Lung microvascular endothelial cell (primary cell): ENCODE data around the gene INPP4A. TPM values are rescaled to one million over a fixed set of nuclear protein-coding genes. Genes with fewer than 3 reads are reported as not detected.
"Not testable (repeated sequence)": the region's sequence is repeated elsewhere in the genome, so short reads cannot be mapped to it uniquely, and the experiment has no call there.

ENCODE experiments used
- DNase-seq, 2 donors: peaks; one replicate each; pipeline versions ENCODE4 v3.0.0 to v3.0.0-alpha.2; 2010; ENCODE audit warnings: low read depth in 2 of 2
- total RNA-seq: library from RNA; depleted of rRNA; stranded (reverse); fragments of >200 nt; gene quantifications from 2 replicates; pipeline ENCODE4 v1.2.1, GENCODE V29; 2014

INPP4A gene
- 14.2 and 18.5 TPM in 2 replicates for total RNA-seq

DNA sequence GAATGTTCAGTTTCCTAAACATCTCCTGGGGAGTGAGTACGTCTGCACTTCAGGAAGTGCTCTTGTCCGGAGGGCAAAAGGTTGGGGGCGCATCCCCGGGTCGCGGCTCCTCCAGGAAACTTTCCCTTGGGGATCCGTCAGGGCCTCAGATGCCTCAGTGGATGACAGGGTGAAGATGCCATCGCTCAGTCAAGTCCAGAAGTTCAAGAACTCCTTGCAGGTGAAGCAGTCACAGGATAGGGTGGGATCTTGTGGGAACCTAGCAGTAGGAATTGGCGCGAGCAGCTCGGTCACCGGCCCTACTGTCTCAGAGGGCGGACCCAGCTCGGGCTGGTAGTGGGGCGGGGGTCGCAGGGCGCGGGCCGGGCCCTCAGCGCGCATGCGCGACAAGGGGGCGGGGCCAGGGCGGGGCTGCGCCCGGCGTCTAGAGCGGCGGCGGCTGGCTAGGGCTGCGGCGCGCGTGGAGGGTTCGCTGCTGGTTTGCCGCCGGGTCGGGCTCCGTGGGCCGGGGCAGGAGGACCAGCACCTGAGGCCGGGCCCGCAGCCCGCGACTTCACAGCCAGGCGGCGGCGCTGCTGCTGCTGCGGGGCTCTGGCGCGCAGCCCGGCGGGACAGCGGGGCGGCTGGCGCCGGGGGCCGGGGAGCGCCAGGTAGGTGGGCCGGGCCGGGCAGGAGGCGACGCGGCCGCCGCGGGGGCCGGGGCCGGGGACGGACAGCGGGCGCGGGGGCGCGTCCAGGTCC is at the start of gene INPP4A:
INPP4A (plus strand) TSS at position 423 of the 741 bp plus-strand sequence. CDS start 75,191 bp downstream, outside the sequence.
- DNase-seq: peak; percentile 72 to 84

DNA sequence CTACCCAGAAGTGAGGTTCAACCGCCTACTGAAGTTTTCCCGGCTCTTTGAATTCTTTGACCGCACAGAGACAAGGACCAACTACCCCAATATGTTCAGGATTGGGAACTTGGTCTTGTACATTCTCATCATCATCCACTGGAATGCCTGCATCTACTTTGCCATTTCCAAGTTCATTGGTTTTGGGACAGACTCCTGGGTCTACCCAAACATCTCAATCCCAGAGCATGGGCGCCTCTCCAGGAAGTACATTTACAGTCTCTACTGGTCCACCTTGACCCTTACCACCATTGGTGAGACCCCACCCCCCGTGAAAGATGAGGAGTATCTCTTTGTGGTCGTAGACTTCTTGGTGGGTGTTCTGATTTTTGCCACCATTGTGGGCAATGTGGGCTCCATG is 48.7 kb upstream of the INPP4A start:
- DNase-seq: no peak

DNA sequence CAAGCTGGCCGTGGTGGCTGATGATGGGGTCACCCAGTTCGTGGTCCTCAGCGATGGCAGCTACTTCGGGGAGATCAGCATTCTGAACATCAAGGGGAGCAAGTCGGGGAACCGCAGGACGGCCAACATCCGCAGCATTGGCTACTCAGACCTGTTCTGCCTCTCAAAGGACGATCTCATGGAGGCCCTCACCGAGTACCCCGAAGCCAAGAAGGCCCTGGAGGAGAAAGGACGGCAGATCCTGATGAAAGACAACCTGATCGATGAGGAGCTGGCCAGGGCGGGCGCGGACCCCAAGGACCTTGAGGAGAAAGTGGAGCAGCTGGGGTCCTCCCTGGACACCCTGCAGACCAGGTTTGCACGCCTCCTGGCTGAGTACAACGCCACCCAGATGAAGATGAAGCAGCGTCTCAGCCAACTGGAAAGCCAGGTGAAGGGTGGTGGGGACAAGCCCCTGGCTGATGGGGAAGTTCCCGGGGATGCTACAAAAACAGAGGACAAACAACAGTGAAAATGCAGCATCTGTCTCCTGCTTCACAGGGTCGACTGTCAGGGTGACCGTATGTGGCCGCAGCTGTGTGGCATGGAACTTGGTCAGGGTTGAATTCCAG is 47.8 kb upstream of the INPP4A start:
- no peak for DNase-seq

DNA sequence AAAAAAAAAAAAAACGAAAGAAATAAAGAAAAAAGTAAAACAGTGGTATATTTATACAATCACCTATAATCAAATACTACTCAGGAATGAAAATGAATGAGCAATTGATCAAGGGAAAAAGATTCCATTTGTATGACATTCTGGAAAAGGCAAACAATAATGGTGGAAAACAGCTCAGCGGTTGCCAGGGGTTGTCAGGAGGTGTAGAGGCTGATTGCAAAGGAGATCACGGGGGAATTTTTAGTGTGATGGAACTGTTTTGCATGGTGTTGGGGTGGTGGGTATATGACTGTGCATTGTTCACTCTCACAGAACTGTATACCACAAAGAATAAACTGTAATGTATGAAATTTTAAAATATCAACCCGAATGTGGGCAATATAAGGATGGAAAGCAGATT is 45.5 kb upstream of the INPP4A start:
- DNase-seq: no peak

DNA sequence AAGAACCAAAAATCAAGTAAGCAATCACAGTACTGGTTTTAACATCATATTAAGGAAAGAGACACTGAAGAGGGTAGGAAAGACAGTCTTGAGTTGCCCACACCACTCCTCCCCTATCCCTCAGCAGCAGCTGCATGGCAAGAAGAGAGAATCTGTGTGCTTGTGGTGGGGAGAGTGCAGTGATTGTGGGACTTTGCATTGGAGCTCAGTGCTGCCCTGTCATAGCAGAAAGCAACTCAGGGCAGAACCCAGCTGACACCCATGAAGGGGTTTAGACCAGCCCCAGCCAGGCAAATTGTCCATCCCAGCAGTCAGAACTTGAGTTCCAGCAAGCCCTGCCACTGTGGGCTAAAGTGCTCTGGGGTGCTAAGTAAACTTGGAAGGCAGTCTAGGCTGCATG is 40.8 kb upstream of the INPP4A start:
- no peak for DNase-seq

DNA sequence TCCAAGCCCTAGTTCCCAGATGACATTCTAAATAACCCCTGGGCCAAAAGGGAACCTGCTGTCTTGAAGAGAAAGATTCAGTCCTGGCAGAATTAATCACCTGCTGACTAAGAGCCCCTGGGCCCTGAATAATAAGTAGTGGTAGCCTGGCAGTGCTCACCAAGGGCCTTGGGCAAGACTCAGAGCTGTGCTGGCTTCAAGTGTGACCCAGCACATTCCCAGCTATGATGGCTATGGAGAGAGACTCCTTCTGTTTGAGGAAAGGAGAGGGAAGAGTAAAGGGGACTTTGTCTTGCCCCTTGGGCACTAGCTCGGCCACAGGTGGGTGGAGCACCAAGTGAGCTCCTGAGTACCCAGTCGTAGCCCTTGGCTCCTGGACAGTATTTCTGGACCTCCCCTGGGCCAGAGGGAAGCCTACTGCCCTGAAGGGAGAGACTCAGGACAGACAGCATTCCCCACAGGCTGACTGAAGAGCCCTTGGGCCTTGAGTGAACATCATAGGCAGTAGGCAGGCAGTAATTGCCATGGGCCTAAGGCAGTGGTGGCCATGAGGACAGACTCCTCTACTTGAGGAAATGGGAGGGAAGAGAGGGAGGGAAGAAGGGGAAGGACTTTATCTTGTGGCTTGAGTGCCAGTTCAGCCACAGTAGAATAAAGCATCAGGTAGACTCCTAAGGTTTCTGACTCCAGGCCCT is 40.0 kb upstream of the INPP4A start:
- no peak for DNase-seq

DNA sequence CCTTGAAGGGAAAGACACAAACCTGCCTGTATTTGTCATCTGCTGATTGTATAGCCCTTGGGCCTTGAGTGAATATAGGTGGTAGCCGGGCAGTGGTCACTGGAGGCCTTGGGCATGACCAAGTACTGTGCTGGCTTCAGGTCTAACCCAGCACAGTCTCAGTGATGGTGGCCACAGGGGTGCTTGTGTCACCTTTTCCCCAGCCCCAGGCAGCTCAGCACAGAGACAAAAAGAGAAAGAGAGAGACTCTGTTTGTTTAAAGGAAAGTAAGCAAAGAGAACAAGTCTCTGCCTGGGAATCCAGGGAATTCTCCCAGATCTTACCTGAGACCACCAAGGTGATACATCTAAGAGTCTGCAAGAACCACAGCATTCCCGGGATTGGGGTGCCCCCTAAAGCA is 39.4 kb upstream of the INPP4A start:
- no peak for DNase-seq

DNA sequence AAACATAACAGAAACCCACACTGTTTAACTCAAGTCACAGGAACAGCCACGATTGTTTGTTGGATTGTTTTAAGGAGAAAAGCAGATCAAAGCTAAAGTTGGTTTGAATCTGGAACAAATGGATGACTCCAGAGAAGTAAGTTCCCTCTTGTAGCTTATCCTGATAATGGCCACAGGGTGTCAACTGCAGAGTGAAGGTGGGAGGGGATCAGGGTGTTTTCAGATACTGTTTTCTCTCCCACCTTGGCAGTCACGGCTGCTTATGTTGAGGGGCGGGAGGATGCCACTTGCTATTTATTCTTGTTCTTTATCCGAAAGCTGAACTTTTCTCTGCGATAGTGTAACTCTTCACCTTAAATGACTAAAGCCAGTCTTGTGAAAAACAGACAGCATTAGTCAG is 36.5 kb upstream of the INPP4A start:
- no peak for DNase-seq

DNA sequence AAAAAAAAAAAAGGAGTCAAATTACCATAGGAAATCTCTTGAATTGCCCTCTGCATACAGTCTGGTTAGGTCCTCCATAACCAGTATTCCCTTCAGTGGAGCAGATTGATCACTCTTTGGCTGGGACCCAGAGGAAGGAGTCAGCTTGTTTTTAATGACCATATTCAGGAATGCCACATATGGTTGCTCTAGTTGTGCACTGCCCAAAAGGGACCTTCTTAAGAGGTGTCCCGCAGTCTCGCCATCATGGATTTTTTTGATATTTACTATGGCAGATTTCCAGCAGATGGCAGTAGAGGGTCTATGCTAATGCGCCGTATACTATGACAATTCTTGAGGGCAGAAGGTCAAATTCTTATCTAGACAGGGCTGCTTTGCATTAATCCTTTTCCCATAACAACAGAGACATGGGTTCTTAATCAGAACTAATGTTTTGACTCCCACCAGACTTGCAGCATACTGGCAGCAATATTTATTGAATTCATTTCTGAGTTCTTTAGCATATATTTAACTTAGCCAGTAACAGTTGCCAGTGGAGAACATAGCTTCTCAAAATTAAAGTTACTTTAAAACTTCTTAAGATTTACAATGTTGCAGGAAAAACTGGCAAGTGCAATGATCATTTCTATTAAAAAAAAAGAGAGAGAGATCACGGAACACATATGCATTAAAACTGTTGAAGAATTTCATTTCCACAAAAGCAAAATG is 31.8 kb upstream of the INPP4A start:
- peak; percentile 69 to 72 for DNase-seq

DNA sequence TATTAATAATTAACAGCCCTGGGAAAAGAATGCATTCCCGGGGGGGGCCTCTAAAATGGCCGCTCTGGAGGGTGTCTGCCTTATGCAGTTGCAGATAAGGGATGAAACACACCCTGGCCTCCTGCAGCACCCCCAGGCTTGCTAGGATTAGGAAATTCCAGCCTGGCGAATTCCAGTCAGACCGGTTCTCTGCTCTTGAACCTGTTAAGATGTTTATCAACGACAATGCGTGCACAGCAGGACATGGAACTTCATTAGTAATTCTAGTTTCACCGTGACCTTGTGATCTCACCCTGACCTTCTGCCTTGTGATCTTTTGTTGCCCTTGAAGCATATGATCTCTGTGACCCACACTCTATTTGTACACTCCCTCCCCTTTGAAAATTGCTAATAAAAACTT is 30.4 kb upstream of the INPP4A start:
- not testable (repeated sequence) for DNase-seq

DNA sequence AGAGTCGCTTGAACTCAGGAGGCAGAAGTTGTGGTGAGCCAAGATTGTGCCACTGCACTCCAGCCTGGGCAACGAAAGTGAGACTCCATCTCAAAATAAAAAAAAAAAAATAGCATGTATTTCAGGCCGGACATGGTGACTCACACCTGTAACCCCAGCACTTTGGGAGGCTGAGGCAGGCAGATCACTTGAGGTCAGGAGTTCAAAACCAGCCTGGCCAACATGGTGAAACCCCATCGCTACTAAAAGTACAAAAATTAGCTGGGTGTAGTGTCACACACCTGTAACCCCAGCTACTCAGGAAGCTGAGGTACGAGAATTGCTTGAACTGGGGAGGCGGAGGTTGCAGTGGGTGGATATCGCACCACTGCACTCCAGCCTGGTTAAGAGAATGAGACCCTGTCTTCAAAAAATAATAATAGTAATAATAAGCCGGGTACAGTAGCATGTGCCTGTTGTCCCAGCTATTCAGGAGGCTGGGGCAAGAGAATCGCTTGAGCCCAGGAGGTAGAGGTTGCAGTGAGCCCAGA is 28.9 kb upstream of the INPP4A start:
- not testable (repeated sequence) for DNase-seq

DNA sequence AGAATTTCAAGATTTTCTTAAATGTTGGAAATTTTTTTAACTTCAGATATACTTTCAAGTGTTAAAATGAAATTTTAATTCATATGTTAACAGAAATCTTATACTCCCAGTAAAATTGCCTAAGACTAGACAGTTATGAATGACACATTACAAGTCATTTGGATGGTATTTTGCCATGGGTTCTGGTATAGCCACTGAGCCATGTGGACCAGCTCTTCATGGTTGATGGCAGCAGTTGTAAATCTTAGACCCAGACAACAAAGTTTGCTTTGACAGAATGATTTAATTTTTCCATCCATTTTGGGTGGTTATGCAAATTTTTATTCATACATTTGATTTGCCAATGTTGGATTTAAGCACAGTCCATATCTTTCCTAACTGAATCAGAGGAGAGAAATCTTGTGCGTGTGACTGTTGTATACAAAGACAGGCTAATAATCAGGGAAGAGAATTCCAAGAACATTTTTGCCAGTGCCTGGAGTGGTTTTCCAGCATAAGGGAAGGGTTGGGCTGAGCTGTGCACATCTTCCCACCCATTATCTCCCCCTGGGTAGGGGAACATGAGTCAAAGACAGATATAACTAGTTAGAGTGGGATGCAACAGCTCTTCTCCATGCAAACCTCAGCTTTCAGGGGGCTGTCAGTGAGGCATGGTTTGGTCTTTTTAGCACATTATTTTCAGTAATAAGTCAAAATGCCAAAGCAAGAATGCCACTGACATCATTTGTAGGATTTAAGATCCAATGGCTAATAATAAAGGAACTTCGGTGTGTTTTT is 28.1 kb upstream of the INPP4A start:
- DNase-seq: no peak

DNA sequence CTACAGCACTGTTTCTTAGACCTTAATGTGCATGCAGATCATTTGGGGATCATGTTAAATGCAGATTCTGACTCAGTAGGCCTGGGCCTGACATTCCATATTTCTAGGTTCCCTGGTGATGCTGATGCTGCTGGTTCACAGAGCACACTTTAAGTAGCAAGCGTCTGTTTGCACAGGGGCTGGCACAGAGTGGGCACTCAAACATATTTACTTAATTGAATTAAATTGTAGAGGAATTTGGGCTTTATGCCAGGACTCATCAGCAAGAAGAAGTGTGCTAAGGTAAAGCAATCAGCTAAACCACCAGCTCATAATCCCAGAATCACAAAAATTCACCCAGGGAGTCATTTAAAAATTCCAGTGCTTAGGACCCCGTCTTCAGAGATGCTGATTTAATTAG is 25.1 kb upstream of the INPP4A start:
- DNase-seq: no peak

DNA sequence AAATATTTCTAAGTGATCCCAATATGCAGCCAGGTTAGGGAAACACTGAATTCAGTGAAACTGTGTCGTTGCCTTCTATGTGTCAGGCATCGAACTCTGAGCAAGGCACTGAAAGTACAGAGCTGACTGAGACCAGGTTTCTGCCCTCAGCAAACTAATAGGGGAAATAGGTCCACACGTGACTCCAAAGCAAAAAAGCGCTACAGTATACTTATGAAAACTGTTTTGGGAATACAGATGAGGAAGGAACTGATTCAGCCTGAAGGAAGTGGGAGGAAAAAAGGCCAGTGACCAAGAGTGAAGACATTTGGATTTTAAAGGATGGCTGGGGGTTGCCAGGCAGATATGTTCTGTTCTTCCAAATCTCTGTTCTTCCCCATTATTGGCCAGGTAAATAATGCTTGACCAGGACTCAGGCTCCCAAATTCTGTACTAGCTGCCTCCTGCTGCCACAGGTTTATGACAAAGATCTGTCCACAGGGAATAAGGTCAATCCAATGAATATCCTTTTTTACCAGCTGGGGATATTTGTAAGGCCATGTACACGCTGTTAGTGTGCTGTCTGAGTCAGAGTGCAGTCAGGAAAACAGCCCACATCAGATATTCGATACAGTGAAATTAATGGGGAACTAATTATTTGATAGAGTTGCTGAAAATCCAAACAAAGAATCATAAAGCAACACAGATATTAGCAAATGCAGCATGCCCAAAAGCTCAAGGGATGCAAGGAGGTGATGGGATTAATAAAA is 24.5 kb upstream of the INPP4A start:
- DNase-seq: peak in 1 of 2 donors; percentile 82

DNA sequence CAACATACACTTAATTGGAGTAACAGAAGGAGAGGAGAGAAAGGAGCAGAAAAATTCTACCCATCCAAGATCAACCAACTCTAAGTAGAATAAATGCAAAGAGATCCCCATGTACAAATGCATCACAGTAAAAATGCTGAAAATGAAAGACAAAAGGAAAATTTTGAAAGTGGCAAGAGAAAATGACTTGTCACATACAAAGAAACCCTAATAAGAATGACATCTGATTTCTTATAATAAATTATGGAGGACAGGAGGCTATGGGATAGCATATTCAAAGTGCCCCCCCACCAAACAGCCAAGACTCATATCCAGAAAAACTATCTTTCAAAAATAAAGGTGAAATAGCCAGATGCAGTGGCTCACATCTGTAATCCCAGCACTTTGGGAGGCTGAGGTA is 22.2 kb upstream of the INPP4A start:
- DNase-seq: no peak

DNA sequence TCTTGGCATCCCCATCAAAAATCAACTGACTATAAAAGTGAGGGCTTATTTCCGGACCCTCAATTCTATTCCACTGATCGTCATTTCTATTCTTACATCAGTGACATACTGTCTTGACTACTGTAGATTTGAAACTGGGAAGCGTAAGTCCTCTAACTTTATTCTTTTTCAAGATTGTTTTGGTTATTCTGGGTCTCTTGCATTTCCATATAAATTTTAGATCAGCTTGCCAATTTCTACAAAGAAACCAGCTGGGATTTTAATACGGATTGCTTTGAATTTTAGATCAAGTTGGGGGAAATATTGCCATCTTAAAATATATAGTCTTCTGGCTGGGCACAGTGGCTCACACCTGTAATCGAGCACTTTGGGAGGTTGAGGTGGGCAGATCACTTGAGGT is 17.9 kb upstream of the INPP4A start:
- DNase-seq: no peak

DNA sequence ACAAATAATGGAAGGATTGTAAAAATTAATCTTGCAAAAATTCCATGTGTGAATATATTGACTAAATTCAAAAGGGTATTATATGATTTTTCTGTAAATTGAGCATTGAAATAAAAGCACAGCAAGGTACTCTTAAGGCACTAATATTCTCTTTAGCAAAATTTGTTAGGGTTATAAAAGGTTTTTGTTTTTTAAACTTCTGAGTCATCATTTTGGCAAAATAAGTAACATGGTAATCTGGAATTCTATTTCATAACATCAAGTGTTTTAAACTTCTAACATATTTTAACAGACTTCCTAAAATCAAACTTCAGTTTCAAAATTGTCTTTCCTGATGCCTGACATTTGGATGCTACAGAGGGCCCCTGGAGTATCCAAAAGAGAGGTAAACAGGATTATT is 12.5 kb upstream of the INPP4A start:
- no peak for DNase-seq

DNA sequence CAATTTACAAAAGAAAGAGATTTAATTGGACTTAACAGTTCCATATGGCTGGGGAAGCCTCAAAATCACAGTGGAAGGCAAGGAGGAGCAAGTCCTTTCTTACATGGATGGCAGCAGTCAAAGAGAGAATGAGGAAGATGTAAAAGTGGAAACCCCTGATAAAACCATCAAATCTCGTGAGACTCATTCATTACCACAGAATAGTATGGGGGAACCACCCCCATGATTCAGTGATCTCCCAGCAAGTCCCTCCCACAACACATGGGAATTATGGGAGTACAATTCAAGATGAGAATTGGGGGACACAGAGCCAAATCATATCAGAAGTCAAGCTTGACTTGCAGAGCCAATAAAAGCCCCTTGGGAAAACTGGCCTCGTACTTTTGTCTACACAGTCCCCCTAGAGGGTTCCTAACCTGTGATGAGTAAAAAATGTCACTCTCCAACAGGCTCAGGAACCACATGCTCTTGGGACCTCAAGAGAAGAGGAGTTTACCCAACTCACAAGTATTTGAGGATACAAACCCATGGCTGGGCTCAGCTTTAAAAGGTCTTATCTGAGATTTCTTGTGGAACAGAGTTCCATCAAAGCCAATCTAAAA is 11.2 kb upstream of the INPP4A start:
- DNase-seq: no peak

DNA sequence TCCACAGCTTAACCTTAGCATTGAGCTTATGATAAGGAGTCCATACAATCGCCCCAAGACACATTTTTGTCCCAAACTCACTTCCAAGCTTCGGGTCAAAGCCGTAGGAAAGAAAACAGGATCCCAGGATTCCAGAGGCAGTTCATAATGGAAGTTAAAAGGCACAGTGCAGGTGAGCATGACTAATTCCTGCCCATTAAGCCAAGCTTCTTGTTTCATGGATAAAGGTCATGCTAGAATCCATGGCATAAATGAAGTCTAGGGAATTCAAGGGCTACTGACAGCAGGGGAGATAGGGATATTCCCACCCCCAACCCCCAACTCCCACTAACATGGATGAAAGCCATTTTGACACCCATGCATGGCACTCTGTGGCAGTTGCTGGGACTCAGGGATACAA is 10.2 kb upstream of the INPP4A start:
- no peak for DNase-seq

DNA sequence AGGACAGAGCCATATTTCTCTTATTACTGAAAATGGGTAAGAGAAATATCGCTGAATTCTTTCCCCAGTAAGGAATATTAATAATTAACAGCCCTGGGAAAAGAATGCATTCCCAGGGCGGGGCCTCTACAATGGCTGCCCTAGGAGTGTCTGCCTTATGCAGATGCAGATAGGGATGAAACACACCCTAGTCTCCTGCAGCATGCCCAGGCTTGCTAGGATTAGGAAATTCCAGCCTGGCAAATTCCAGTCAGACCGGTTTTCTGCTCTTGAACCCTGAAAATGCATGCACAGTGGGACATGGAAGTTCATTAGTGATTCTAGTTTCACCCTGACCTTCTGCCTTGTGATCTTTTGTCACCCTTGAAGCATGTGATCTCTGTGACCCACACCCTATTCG is 9.0 kb upstream of the INPP4A start:
- not testable (repeated sequence) for DNase-seq
